ENCODE measurements around the gene GPR183.

The GPR183 gene

DNA sequence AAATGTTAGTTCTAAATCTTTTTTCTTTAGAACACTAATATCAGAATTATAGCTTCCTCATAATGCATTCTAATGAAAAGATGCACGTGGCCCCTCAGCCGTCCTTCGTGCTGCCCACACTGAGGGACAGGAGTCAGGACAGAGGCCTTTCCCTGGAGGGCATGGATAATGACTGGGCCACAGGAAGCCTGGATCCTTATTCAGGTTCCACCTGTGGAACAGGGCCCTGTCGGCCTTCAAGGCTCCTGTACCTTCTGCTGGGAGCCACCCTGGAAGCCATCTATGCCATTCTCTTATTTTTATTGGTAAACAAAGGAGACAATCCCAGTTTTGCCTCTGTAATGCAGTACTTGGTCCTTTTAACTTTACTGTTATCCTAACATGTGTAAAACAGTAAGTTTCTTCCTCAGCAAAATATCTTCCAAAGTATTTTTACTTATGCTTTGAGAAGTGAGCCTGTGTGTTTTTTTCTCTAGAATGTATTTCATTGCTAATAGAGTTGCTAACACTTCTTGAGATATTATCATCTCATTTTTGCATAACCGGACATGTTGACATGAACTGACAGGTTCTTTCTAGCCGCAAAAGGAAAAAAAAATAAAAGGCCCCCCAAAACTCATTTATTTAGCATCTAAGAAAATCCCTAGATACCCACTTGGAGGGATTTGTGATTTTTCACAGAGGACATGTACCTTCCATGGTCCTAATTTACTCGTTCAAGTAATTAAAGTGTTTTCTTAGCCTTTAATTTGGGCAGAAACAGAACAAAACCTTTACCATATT is 6.0 kb downstream of the GPR183 start:
- TF ChIP-seq GATA2 (IDR thresholded peaks at IDR 0.05; ENCODE audit: low read depth, low read length) (no peak), GATA3 (IDR thresholded peaks at IDR 0.05; ENCODE audit: low read depth, low read length) (no peak)

DNA sequence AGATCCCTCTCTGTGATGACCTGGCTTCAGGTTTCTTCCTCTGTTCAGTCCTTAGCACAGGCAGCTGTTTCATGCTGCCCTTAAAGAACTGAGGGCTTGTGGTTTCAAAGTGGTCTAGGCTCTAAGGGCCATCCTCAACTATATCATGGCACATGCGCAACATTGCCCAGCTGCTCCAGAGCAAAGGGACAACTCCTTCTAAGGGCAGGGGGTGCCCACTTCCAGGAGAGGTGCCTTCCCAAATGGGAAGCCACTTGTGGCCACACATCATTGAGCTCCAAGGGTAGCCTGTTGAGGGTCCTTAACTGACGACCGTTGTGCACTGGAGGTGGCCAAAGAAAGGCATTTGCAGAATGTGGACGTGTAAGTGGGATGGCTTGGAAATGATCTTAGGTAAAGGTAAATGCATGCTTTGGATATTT is 7.3 kb downstream of the GPR183 start:
- no peak for TF ChIP-seq GATA3 (IDR thresholded peaks at IDR 0.05; ENCODE audit: low read depth, low read length)
- no peak for TF ChIP-seq GATA2 (IDR thresholded peaks at IDR 0.05; ENCODE audit: low read depth, low read length)

DNA sequence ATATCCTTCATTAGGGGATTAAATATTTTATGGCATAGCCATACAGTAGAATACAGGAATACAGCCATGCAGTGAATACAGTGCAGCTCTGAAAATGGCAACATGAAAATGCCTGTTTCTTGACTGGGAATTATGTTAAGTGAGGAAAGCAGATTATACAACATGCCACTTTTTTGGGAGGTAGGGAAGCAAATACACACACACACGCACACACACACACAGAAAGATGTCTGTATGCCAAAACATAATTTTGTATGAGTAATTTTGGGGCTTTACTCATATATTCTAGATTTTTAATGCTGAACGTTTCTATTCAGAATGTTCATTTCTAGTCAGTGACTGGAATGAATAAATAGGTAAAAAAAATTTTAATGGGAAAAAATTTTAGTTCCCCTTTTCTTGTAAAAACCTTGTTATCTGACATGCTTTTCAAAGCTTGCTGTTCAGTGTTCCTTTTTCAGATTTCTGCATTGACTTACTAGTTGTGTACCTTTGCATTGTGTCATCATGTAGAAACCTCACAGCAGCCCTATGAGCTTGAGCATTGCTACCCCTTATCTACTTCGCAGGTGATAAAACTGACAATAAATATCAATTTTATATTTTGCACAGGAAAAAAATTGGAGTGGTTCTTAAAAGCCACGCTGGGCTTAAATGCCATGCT is 7.8 kb downstream of the GPR183 start:
- TF ChIP-seq GATA2 (IDR thresholded peaks at IDR 0.05; ENCODE audit: low read depth, low read length) (no peak), GATA3 (IDR thresholded peaks at IDR 0.05; ENCODE audit: low read depth, low read length) (no peak)

DNA sequence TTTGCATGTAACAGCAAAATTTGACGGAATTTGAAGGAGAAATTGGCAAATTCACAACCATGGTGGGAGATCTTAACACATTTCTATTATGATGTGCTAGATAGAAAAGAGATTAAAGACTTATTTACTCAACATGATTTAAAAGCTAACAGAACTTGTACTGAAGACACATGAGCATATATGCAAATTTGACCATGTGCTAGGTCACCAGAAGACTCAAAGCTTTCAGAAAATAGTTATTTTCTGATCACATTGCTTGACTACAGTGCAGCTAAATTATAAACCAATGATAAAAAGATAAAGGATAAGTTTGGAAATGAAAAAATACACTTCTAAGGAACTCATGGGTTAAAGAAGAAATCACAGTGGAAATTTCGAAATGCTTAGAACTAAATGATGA is 9.1 kb downstream of the GPR183 start:
- TF ChIP-seq GATA2 (IDR thresholded peaks at IDR 0.05; ENCODE audit: low read depth, low read length), result no peak
- no peak for TF ChIP-seq GATA3 (IDR thresholded peaks at IDR 0.05; ENCODE audit: low read depth, low read length)

DNA sequence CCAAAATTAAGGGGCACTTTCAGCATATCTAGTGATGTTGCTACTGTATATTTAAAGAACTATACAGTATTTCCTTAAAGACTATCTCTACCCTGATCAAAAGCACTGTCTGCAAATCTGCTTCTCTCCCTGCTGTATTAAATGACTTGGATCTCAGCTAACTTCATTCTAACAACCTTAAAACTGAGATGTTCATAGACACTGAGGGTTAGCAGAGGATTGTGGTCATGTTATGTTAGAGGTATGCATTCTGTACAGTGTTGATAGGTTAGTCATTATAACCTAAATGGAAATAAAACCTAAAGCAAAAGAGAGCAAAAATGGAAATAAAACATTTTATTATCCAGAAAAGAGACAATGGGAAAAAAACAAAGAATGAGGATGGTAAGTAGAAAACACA is 9.9 kb downstream of the GPR183 start:
- TF ChIP-seq GATA2 (IDR thresholded peaks at IDR 0.05; ENCODE audit: low read depth, low read length), result no peak
- TF ChIP-seq GATA3 (IDR thresholded peaks at IDR 0.05; ENCODE audit: low read depth, low read length), result no peak

DNA sequence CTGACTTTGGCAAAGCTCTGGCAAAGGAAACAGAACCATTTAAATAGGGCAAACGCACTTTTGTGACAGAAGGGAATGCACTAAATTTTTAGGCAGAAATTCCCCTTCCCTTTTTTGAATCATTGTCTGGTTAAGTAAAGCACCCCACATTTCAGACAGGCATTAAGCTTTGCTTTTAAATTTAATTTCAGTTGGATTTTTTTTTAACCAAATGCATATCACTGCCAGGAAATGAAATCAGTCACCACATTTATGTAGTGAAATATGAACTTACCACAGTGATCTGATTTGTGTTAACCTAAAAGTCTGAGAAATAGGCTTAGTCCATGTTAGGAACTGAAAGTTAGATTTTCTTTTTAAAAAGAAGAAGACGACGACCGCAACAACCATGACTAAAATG is 10.8 kb downstream of the GPR183 start:
- TF ChIP-seq GATA3 (IDR thresholded peaks at IDR 0.05; ENCODE audit: low read depth, low read length), result no peak
- TF ChIP-seq GATA2 (IDR thresholded peaks at IDR 0.05; ENCODE audit: low read depth, low read length), result no peak

DNA sequence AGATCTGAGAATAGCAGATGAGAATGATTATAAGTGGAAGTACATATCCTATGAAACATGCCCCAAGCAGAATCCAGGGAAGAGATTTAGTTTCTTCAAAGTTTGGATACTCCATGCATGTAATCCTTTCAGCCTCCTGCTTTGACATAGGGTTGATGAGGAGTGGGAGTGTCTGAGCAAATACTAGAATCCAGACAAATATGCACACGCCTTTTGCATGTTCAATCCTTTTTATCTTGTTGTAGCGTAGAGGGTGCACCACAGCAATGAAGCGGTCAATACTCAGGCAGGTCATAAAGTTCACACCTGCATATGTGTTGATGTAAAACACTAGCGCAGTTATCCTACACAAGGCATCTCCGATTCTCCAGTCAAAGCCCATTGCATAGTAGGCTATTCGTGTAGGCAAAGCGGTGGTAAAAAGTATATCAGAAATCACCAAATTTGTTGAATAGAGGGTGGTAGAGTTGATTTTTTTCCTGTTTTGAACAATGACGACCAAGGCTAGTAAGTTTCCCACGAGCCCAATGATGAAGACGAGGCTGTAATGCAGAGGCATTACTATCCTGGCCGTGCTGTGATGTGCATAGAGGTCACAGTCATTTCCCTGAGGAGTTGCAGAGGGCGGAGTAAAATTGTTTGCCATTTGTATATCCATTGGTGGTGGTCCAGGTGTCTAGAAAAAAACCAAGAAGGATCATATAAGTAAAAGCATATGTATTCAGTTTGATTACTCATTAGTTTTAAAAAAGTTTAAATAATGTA is 11.5 kb downstream of the GPR183 start:
- TF ChIP-seq GATA2 (IDR thresholded peaks at IDR 0.05; ENCODE audit: low read depth, low read length) (no peak), GATA3 (IDR thresholded peaks at IDR 0.05; ENCODE audit: low read depth, low read length) (no peak)

DNA sequence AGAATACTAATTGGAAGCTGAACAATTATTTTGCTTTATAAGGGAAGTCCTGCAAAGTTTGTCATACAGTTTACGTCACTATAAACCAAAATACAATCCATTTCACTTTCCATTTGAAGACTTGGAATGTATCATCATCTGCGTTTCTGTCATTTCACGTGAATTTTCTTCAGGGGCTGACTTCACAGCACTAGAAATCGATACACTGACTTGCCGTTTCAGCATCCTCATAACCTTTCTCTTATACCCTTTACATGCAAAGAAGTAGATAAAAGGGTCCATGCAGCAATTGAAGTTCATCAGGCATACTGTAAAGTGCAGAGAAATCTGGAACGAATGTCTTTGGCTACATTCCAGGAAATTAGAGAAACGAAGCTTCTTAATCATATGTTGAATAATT is 12.2 kb downstream of the GPR183 start:
- TF ChIP-seq GATA3 (IDR thresholded peaks at IDR 0.05; ENCODE audit: low read depth, low read length), result no peak
- TF ChIP-seq GATA2 (IDR thresholded peaks at IDR 0.05; ENCODE audit: low read depth, low read length), result no peak

DNA sequence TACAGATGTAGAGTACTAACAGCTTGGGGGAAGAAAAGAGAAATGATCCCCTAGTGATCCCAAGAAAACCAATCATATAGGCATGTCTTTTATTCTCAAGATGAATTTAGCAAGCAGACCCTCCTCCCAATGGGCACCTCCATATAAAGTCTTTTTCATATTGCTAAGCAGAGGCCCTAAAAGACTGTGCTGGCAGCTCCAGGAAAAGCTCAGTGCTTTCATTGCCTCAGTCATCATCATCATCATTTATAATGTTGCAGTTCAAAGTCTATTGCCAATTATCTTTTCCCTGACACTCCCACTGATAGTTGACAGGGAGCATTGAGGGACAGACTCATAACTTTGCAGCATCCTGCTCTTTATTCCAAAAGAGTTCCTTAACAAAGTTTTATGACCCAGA is 13.0 kb downstream of the GPR183 start:
- TF ChIP-seq GATA3 (IDR thresholded peaks at IDR 0.05; ENCODE audit: low read depth, low read length) (no peak), GATA2 (IDR thresholded peaks at IDR 0.05; ENCODE audit: low read depth, low read length) (no peak)

DNA sequence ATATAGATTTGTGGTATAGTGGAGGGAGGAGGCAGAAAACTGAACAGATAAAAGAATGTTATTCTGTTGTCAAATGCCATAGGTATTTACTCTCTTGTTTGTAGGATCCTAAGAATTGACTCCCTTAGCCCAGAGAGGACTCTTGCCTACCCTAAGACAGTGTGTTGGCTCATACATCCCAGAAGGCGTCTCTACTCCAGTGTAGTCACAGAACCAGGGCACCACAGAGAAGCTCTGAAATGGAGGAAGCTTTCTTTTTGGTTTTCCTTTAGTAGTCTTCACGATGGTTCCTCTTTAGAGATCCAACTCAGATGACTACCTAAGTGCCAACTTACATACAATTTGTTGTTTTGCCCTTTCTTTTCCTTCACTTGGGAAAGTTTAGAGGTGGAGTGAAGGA is 14.0 kb downstream of the GPR183 start:
- TF ChIP-seq GATA3 (IDR thresholded peaks at IDR 0.05; ENCODE audit: low read depth, low read length) (no peak), GATA2 (IDR thresholded peaks at IDR 0.05; ENCODE audit: low read depth, low read length) (no peak)

DNA sequence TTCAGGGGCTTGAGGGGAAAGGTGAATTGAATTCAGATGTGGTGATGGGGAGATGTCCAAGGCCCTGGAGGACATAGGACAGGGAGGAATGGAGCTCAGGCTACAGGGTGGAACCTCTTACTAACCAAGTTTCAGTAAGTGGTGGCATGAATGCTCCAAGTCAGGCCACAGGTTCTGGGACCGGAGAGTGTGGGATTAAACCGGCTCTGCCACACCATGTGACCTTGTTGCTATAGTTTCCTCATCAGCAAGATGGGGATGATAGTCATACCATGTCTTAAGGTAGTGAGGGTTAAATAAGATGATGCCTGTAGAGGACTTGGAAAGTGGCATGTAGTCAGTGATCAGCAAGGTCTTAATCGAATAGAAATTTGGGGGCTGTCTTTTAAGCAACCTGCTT is 16.3 kb downstream of the GPR183 start:
- TF ChIP-seq GATA3 (IDR thresholded peaks at IDR 0.05; ENCODE audit: low read depth, low read length) (no peak), GATA2 (IDR thresholded peaks at IDR 0.05; ENCODE audit: low read depth, low read length) (no peak)

DNA sequence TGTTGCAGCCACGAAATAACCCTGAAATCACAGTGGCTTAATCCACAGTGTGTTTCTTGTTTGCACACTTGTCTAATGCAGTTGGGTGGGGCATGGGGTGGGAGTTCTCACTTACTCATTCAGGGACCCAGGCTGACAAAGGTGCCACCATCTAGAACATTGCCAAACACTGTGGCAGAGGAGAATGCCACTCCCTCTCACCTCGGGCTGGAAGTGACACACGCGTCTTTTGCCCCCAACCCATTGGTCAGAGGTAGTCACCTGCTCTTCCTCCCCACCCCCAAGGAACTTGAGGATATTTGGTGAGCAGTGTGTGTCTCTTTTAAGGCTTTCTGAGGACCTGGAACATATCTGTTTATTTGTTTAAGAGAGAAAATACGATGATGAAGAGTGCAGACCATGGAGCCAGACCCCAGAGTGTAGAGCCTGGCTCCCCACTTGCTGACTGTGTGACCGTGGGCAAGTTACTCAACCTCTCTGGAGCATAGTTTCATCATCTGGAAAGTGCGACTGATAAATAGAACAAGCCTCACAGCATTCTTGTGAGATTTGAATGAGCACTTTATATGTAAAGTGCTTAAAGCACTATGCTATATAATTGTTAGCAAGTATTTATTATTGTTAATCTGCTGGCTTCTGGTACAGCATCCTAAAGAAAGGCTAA is 17.4 kb downstream of the GPR183 start:
- no peak for TF ChIP-seq GATA2 (IDR thresholded peaks at IDR 0.05; ENCODE audit: low read depth, low read length)
- no peak for TF ChIP-seq GATA3 (IDR thresholded peaks at IDR 0.05; ENCODE audit: low read depth, low read length)

DNA sequence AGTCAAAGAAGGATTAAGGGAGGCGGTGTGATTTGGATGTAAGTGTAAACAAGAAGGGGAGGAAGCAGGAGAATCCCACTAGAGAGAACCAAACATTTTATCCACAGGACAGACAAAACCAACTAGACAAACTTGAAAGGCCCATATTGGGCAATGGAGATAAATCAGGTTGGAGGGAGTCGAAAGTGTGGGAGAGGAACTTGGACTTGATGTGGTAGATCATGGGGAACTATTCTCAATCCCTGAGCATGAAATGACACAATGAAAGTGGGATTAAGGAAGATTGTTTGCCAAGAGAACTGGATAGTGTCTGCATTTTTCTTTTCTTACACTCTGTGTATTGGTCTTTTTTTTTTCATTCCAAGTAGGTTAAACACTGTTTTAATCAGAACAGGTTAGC is 17.9 kb downstream of the GPR183 start:
- TF ChIP-seq GATA2 (IDR thresholded peaks at IDR 0.05; ENCODE audit: low read depth, low read length), result no peak
- TF ChIP-seq GATA3 (IDR thresholded peaks at IDR 0.05; ENCODE audit: low read depth, low read length), result no peak

DNA sequence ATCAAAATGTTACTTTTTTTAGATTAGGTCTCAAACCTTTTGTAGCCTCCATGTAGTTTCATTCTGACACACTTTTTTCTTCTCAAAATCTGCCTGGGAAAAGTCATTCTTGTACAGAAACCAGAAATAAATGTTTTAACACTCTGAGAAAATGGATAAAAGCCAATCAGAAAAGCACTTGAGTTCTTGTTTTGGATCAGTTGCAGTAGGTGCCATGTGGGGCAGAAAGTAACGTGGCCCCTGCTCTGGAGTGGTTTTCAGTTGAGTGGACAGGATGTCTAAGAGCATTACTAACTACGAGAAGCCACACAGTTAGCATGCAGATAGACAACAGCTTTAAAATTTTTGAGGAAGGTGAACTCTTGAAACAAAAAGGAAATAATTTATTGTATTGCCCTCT is 19.1 kb downstream of the GPR183 start:
- TF ChIP-seq GATA3 (IDR thresholded peaks at IDR 0.05; ENCODE audit: low read depth, low read length), result no peak
- no peak for TF ChIP-seq GATA2 (IDR thresholded peaks at IDR 0.05; ENCODE audit: low read depth, low read length)
